PC-3 (cell line): Measurements from ENCODE around the gene POLA1. TPM values are rescaled to one million over a fixed set of nuclear protein-coding genes. Genes with fewer than 3 reads are reported as not detected.

Source experiments
- ATAC-seq: fragments of 200-7000 bp; cut with Tn5 transposase; 2 replicates; pipeline ENCODE4 v1.9.1; 2020; ENCODE audit warnings: mild to moderate bottlenecking, moderate library complexity
- BruUV-seq: library from RNA; stranded (reverse); fragments of 400-500 nt; replicated peaks from 2 replicates; lab custom pipeline; 2021; lab: Mats Ljungman, UMichigan
- CTCF ChIA-PET: fragments of 300-600 bp; sonication (Branson Sonifier 250); formaldehyde crosslinking; loops from one replicate; lab custom pipeline; 2022; ENCODE audit warnings: antibody characterized with exemption; lab: Charles Lee
- POLR2A ChIA-PET: fragments of 300-600 bp; sonication (Branson Sonifier 250); formaldehyde crosslinking; loops from one replicate; lab custom pipeline; 2022; ENCODE audit warnings: antibody characterized with exemption; ENCODE audit not compliant: unreplicated experiment; lab: Charles Lee
- DNase-seq: peaks from one replicate; pipeline ENCODE4 v3.0.0-alpha.2; 2015
- H2AFZ ChIP-seq: fragments of 300-600 bp; sonication (generic); 2 replicates; pipeline ENCODE4 v1.6.0; 2016; ENCODE audit warnings: antibody characterized with exemption, low read length
- H3F3A ChIP-seq: fragments of 300-600 bp; sonication (generic); one replicate; pipeline ENCODE4 v1.6.0; 2017; ENCODE audit warnings: antibody characterized with exemption, low read length, control low read depth, mild to moderate bottlenecking; ENCODE audit not compliant: unreplicated experiment
- H3K27ac ChIP-seq: fragments of 300-600 bp; sonication (generic); 2 replicates; pipeline ENCODE4 v1.5.1; 2016; ENCODE audit warnings: mild to moderate bottlenecking, low read length
- H3K27me3 ChIP-seq: fragments of 300-600 bp; sonication (generic); 2 replicates; pipeline ENCODE4 v1.6.1; 2016; ENCODE audit warnings: low read length, mixed read lengths
- H3K36me3 ChIP-seq: fragments of 300-600 bp; sonication (generic); 2 replicates; pipeline ENCODE4 v1.6.1; 2016; ENCODE audit warnings: low read depth, mixed run types, low read length, mixed read lengths
- H3K4me1 ChIP-seq: fragments of 300-600 bp; sonication (generic); 2 replicates; pipeline ENCODE4 v1.5.1; 2016; ENCODE audit warnings: low read length; ENCODE audit not compliant: insufficient read depth
- H3K4me2 ChIP-seq: fragments of 300-600 bp; sonication (generic); 2 replicates; pipeline ENCODE4 v1.6.0; 2016; ENCODE audit warnings: low read length
- H3K4me3 ChIP-seq: fragments of 300-600 bp; sonication (generic); 2 replicates; pipeline ENCODE4 v1.5.1; 2016; ENCODE audit warnings: mild to moderate bottlenecking, low read length, mixed read lengths
- H3K79me2 ChIP-seq: fragments of 300-600 bp; sonication (generic); 2 replicates; pipeline ENCODE4 v1.6.1; 2017; ENCODE audit warnings: low read length, mixed read lengths
- H3K9ac ChIP-seq: fragments of 300-600 bp; sonication (generic); 2 replicates; pipeline ENCODE4 v1.6.0; 2016; ENCODE audit warnings: mild to moderate bottlenecking, low read length
- H3K9me2 ChIP-seq: fragments of 300-600 bp; sonication (generic); replicated peaks from 2 replicates; pipeline ENCODE4 v1.6.1; 2016; ENCODE audit warnings: mixed run types, low read length, mixed read lengths
- H3K9me3 ChIP-seq: fragments of 300-600 bp; sonication (generic); 2 replicates; pipeline ENCODE4 v1.6.1; 2016; ENCODE audit warnings: low read length, mixed read lengths
- H4K20me1 ChIP-seq: fragments of 300-600 bp; sonication (generic); 2 replicates; pipeline ENCODE4 v1.6.1; 2016; ENCODE audit warnings: low read length, mixed read lengths
- CTCF ChIP-seq: fragments of 300-600 bp; sonication (generic); conservative IDR thresholded peaks from 2 replicates; pipeline ENCODE4 v1.5.1; 2017; ENCODE audit warnings: antibody characterized with exemption, low read depth, mild to moderate bottlenecking, low read length
- EZH2 ChIP-seq: fragments of 300-600 bp; sonication (generic); IDR thresholded peaks from one replicate; pipeline ENCODE4 v1.6.1; 2017; ENCODE audit warnings: antibody characterized with exemption, mild to moderate bottlenecking, low read length; ENCODE audit not compliant: unreplicated experiment
- EZH2phosphoT487 ChIP-seq: fragments of 300-600 bp; sonication (generic); IDR thresholded peaks from 2 replicates; pipeline ENCODE4 v1.6.1; 2018; ENCODE audit warnings: mild to moderate bottlenecking, antibody characterized with exemption, low read length, borderline replicate concordance
- intact Hi-C: fragments of 100-400 bp; cut with micrococcal nuclease; formaldehyde crosslinking; loops from 2 replicates; pipeline ENCODE4 v1.9.0; 2023
- total RNA-seq: library from RNA; depleted of rRNA; stranded (reverse); fragments of >200 nt; gene quantifications from 2 replicates; pipeline ENCODE4 v1.2.3, GENCODE V29; 2014

POLA1 gene
- total RNA-seq, 1 experiment from 2014 or later = 19.6 TPM

GRCh38 chrX:24925430-24925829 lies 231.7 kb downstream of the POLA1 start:
- no peaks in the 10 kb centered on the region for H3K9me2 ChIP-seq
- POLR2A ChIA-PET = no interaction called here
- peak overlapping the region; percentile 37; the same call in 1 of the 2 replicates for H3K4me2 ChIP-seq
- no TSS peak for BruUV-seq
- H3K4me3 ChIP-seq = no peak overlapping the region
- H4K20me1 ChIP-seq = no peaks in the 10 kb centered on the region
- no peaks in the 10 kb centered on the region for H3K9me3 ChIP-seq
- TF ChIP-seq EZH2phosphoT487 = no peak
- no peak for TF ChIP-seq CTCF
- TF ChIP-seq EZH2 = no peak
- ATAC-seq (no peak), DNase-seq (peak; percentile 49)
- H3K9ac ChIP-seq = no peak overlapping the region
- no peak overlapping the region for H2AFZ ChIP-seq
- intact Hi-C loops = no loop called here
- CTCF ChIA-PET = no interaction called here
- H3K27ac ChIP-seq = no peak overlapping the region
- H3K79me2 ChIP-seq = no peaks in the 10 kb centered on the region
- no peaks in the 10 kb centered on the region for H3K27me3 ChIP-seq
- H3F3A ChIP-seq = no peaks in the 10 kb centered on the region
- H3K36me3 ChIP-seq = no peaks in the 10 kb centered on the region
- peaks cover 8% of the 10 kb centered on the region for H3K4me1 ChIP-seq

GRCh38 chrX:24927372-24927771 lies 233.7 kb downstream of the POLA1 start:
- Histone ChIP-seq H3K36me3 (no peaks in the 10 kb centered on the region), H3K27ac (no peak overlapping the region), H3K79me2 (no peaks in the 10 kb centered on the region), H3K4me1 (peaks cover 8% of the 10 kb centered on the region), H3F3A (no peaks in the 10 kb centered on the region), H3K4me3 (no peak overlapping the region), H4K20me1 (no peaks in the 10 kb centered on the region), H3K9me3 (no peaks in the 10 kb centered on the region), H3K4me2 (no peak overlapping the region), H3K27me3 (no peaks in the 10 kb centered on the region), H3K9me2 (no peaks in the 10 kb centered on the region), H3K9ac (no peak overlapping the region), H2AFZ (no peak overlapping the region)
- ATAC-seq = no peak
- no peak for DNase-seq
- BruUV-seq = no TSS peak
- TF ChIP-seq EZH2 (no peak), EZH2phosphoT487 (no peak), CTCF (no peak)
- POLR2A ChIA-PET = no interaction called here
- CTCF ChIA-PET = no interaction called here
- intact Hi-C loops = no loop called here

GRCh38 chrX:24928114-24928513 lies 234.4 kb downstream of the POLA1 start:
- H3F3A ChIP-seq = no peaks in the 10 kb centered on the region
- no peaks in the 10 kb centered on the region for H3K9me3 ChIP-seq
- no peaks in the 10 kb centered on the region for H3K9me2 ChIP-seq
- H2AFZ ChIP-seq = no peak overlapping the region
- H3K4me3 ChIP-seq = no peak overlapping the region
- no peak overlapping the region for H3K4me2 ChIP-seq
- intact Hi-C loops = no loop called here
- H3K27ac ChIP-seq = no peak overlapping the region
- H4K20me1 ChIP-seq = no peaks in the 10 kb centered on the region
- TF ChIP-seq EZH2 = no peak
- no peak for TF ChIP-seq CTCF
- no peak for TF ChIP-seq EZH2phosphoT487
- BruUV-seq = no TSS peak
- no peak for ATAC-seq
- ChIA-PET POLR2A (no interaction called here), CTCF (no interaction called here)
- no peaks in the 10 kb centered on the region for H3K27me3 ChIP-seq
- H3K36me3 ChIP-seq = no peaks in the 10 kb centered on the region
- no peak overlapping the region for H3K9ac ChIP-seq
- H3K79me2 ChIP-seq = no peaks in the 10 kb centered on the region
- DNase-seq = no peak
- peaks cover 8% of the 10 kb centered on the region for H3K4me1 ChIP-seq
